Measurements from ENCODE around the gene NUP93.
"Not testable (repeated sequence)": the region's sequence is repeated elsewhere in the genome, so short reads cannot be mapped to it uniquely, and the experiment has no call there.

Gene NUP93

GRCh38 chr16:56788435-56788834 is 58.5 kb downstream of the NUP93 start:
- Histone ChIP-seq H3K36me3 (ENCODE audit: insufficient read depth, insufficient read length, low read length) (no peaks in the 10 kb centered on the region), H3K9me3 (ENCODE audit: insufficient read depth, low read length) (no peaks in the 10 kb centered on the region), H3K9ac (ENCODE audit: insufficient read length, low read depth) (no peak overlapping the region), H3K4me3 (ENCODE audit: insufficient read length, low read depth) (no peak overlapping the region), H3K4me1 (ENCODE audit: insufficient read depth, insufficient read length) (peaks cover 7% of the 10 kb centered on the region), H3K27me3 (ENCODE audit: insufficient read depth, insufficient read length) (no peaks in the 10 kb centered on the region)
- TF ChIP-seq SUZ12 (IDR thresholded peaks at IDR 0.05; ENCODE audit: extremely low read depth, insufficient read depth, insufficient read length) (no peak), ZNF274 (IDR thresholded peaks at IDR 0.05; ENCODE audit: low read depth, low read length) (no peak), YY1 (IDR thresholded peaks at IDR 0.05; ENCODE audit: insufficient read depth, insufficient read length) (no peak)
- DNase-seq (ENCODE audit: low read depth, low spot score): no peak

GRCh38 chr16:56789360-56789759 is 59.4 kb downstream of the NUP93 start:
- Histone ChIP-seq H3K36me3 (ENCODE audit: insufficient read depth, insufficient read length, low read length) (no peaks in the 10 kb centered on the region), H3K4me3 (ENCODE audit: insufficient read length, low read depth) (no peak overlapping the region), H3K27me3 (ENCODE audit: insufficient read depth, insufficient read length) (no peaks in the 10 kb centered on the region), H3K4me1 (ENCODE audit: insufficient read depth, insufficient read length) (peaks cover 10% of the 10 kb centered on the region), H3K9me3 (ENCODE audit: insufficient read depth, low read length) (no peaks in the 10 kb centered on the region), H3K9ac (ENCODE audit: insufficient read length, low read depth) (no peak overlapping the region)
- no peak for DNase-seq (ENCODE audit: low read depth, low spot score)
- TF ChIP-seq ZNF274 (IDR thresholded peaks at IDR 0.05; ENCODE audit: low read depth, low read length) (no peak), YY1 (IDR thresholded peaks at IDR 0.05; ENCODE audit: insufficient read depth, insufficient read length) (no peak), SUZ12 (IDR thresholded peaks at IDR 0.05; ENCODE audit: extremely low read depth, insufficient read depth, insufficient read length) (no peak)

GRCh38 chr16:56792967-56793366 is 63.0 kb downstream of the NUP93 start:
- Histone ChIP-seq H3K9me3 (ENCODE audit: insufficient read depth, low read length) (no peaks in the 10 kb centered on the region), H3K36me3 (ENCODE audit: insufficient read depth, insufficient read length, low read length) (peaks cover 4% of the 10 kb centered on the region), H3K4me1 (ENCODE audit: insufficient read depth, insufficient read length) (peaks cover 8% of the 10 kb centered on the region), H3K9ac (ENCODE audit: insufficient read length, low read depth) (no peak overlapping the region), H3K4me3 (ENCODE audit: insufficient read length, low read depth) (no peak overlapping the region), H3K27me3 (ENCODE audit: insufficient read depth, insufficient read length) (no peaks in the 10 kb centered on the region)
- DNase-seq (ENCODE audit: low read depth, low spot score): no peak
- TF ChIP-seq YY1 (IDR thresholded peaks at IDR 0.05; ENCODE audit: insufficient read depth, insufficient read length) (no peak), SUZ12 (IDR thresholded peaks at IDR 0.05; ENCODE audit: extremely low read depth, insufficient read depth, insufficient read length) (no peak), ZNF274 (IDR thresholded peaks at IDR 0.05; ENCODE audit: low read depth, low read length) (no peak)

- DNase-seq (ENCODE audit: low read depth, low spot score): no peak
- Histone ChIP-seq H3K9ac (ENCODE audit: insufficient read length, low read depth) (no peak overlapping the region), H3K9me3 (ENCODE audit: insufficient read depth, low read length) (no peaks in the 10 kb centered on the region), H3K27me3 (ENCODE audit: insufficient read depth, insufficient read length) (no peaks in the 10 kb centered on the region), H3K4me3 (ENCODE audit: insufficient read length, low read depth) (no peak overlapping the region), H3K4me1 (ENCODE audit: insufficient read depth, insufficient read length) (peaks cover 5% of the 10 kb centered on the region), H3K36me3 (ENCODE audit: insufficient read depth, insufficient read length, low read length) (peaks cover 8% of the 10 kb centered on the region)
- TF ChIP-seq SUZ12 (IDR thresholded peaks at IDR 0.05; ENCODE audit: extremely low read depth, insufficient read depth, insufficient read length) (no peak), YY1 (IDR thresholded peaks at IDR 0.05; ENCODE audit: insufficient read depth, insufficient read length) (no peak)
Observed at GRCh38 chr16:56793492-56793891, 63.6 kb downstream of the NUP93 start.

GRCh38 chr16:56795011-56795410 is 65.1 kb downstream of the NUP93 start:
- H3K9ac ChIP-seq (ENCODE audit: insufficient read length, low read depth): no peak overlapping the region
- DNase-seq (ENCODE audit: low read depth, low spot score): no peak

GRCh38 chr16:56797038-56797437 is 67.1 kb downstream of the NUP93 start:
- not testable (repeated sequence) for H3K9me3 ChIP-seq (ENCODE audit: insufficient read depth, low read length); H3K4me1 ChIP-seq (ENCODE audit: insufficient read depth, insufficient read length); DNase-seq (ENCODE audit: low read depth, low spot score); H3K4me3 ChIP-seq (ENCODE audit: insufficient read length, low read depth); H3K9ac ChIP-seq (ENCODE audit: insufficient read length, low read depth); H3K27me3 ChIP-seq (ENCODE audit: insufficient read depth, insufficient read length)
- peaks cover 19% of the 10 kb centered on the region for H3K36me3 ChIP-seq (ENCODE audit: insufficient read depth, insufficient read length, low read length)

More at GRCh38 chr16:56795011-56795410, 65.1 kb downstream of the NUP93 start:
- TF ChIP-seq ZNF274 (IDR thresholded peaks at IDR 0.05; ENCODE audit: low read depth, low read length) (no peak), SUZ12 (IDR thresholded peaks at IDR 0.05; ENCODE audit: extremely low read depth, insufficient read depth, insufficient read length) (no peak), YY1 (IDR thresholded peaks at IDR 0.05; ENCODE audit: insufficient read depth, insufficient read length) (no peak)
- no peaks in the 10 kb centered on the region for H3K27me3 ChIP-seq (ENCODE audit: insufficient read depth, insufficient read length)
- no peak overlapping the region for H3K4me3 ChIP-seq (ENCODE audit: insufficient read length, low read depth)
- H3K4me1 ChIP-seq (ENCODE audit: insufficient read depth, insufficient read length): peaks cover 5% of the 10 kb centered on the region
- peaks cover 13% of the 10 kb centered on the region for H3K36me3 ChIP-seq (ENCODE audit: insufficient read depth, insufficient read length, low read length)
- H3K9me3 ChIP-seq (ENCODE audit: insufficient read depth, low read length): no peaks in the 10 kb centered on the region

GRCh38 chr16:56797861-56798260 is 67.9 kb downstream of the NUP93 start:
- peaks cover 19% of the 10 kb centered on the region for H3K36me3 ChIP-seq (ENCODE audit: insufficient read depth, insufficient read length, low read length)
- no peak for DNase-seq (ENCODE audit: low read depth, low spot score)
- no peaks in the 10 kb centered on the region for H3K27me3 ChIP-seq (ENCODE audit: insufficient read depth, insufficient read length)
- peaks cover 7% of the 10 kb centered on the region for H3K4me1 ChIP-seq (ENCODE audit: insufficient read depth, insufficient read length)
- no peak overlapping the region for H3K9ac ChIP-seq (ENCODE audit: insufficient read length, low read depth)
- H3K4me3 ChIP-seq (ENCODE audit: insufficient read length, low read depth): no peak overlapping the region
- TF ChIP-seq ZNF274 (IDR thresholded peaks at IDR 0.05; ENCODE audit: low read depth, low read length) (no peak), SUZ12 (IDR thresholded peaks at IDR 0.05; ENCODE audit: extremely low read depth, insufficient read depth, insufficient read length) (no peak), YY1 (IDR thresholded peaks at IDR 0.05; ENCODE audit: insufficient read depth, insufficient read length) (no peak)
- no peaks in the 10 kb centered on the region for H3K9me3 ChIP-seq (ENCODE audit: insufficient read depth, low read length)

GRCh38 chr16:56798955-56799354 is 69.0 kb downstream of the NUP93 start:
- H3K36me3 ChIP-seq (ENCODE audit: insufficient read depth, insufficient read length, low read length): peaks cover 22% of the 10 kb centered on the region
- TF ChIP-seq SUZ12 (IDR thresholded peaks at IDR 0.05; ENCODE audit: extremely low read depth, insufficient read depth, insufficient read length) (no peak), YY1 (IDR thresholded peaks at IDR 0.05; ENCODE audit: insufficient read depth, insufficient read length) (no peak), ZNF274 (IDR thresholded peaks at IDR 0.05; ENCODE audit: low read depth, low read length) (no peak)
- no peaks in the 10 kb centered on the region for H3K9me3 ChIP-seq (ENCODE audit: insufficient read depth, low read length)
- H3K9ac ChIP-seq (ENCODE audit: insufficient read length, low read depth): no peak overlapping the region
- DNase-seq (ENCODE audit: low read depth, low spot score): no peak
- H3K4me3 ChIP-seq (ENCODE audit: insufficient read length, low read depth): no peak overlapping the region
- H3K4me1 ChIP-seq (ENCODE audit: insufficient read depth, insufficient read length): peaks cover 2% of the 10 kb centered on the region
- no peaks in the 10 kb centered on the region for H3K27me3 ChIP-seq (ENCODE audit: insufficient read depth, insufficient read length)
